Heart right ventricle (tissue), 16 donors: Measurements from ENCODE around the gene IGF2BP2. TPM values are rescaled to one million over a fixed set of nuclear protein-coding genes. Genes with fewer than 3 reads are reported as not detected.
"Not testable (repeated sequence)": the region's sequence is repeated elsewhere in the genome, so short reads cannot be mapped to it uniquely, and the experiment has no call there.

ENCODE experiments used
- ATAC-seq, 8 donors: fragments of 200-7000 bp; cut with Tn5 transposase; one replicate each; pipeline ENCODE4 v1.9.1; 2020; ENCODE audit warnings: mild to moderate bottlenecking in 8 of 8, moderate library complexity in 8 of 8, moderate number of reproducible peaks in 1 of 8
- DNase-seq, 2 donors: peaks; one replicate each; pipeline ENCODE4 v3.0.0-alpha.2; 2020
- H3K27ac ChIP-seq, 10 donors: fragments of 200-600 bp; sonication (generic) in 2 of 10; one replicate each; pipeline versions ENCODE4 v1.5.0 to v1.8.0; 2020 to 2022; ENCODE audit warnings: mild to moderate bottlenecking in 3 of 10
- H3K27me3 ChIP-seq, 7 donors: fragments of 200-600 bp; one replicate each; pipeline ENCODE4 v1.8.0; 2021 to 2022; ENCODE audit warnings: mild to moderate bottlenecking in 2 of 7
- H3K36me3 ChIP-seq, 9 donors: fragments of 200-600 bp; sonication (generic) in 1 of 9; one replicate each; pipeline versions ENCODE4 v1.5.0 to v1.8.0; 2020 to 2022; ENCODE audit warnings: mild to moderate bottlenecking in 2 of 9
- H3K4me1 ChIP-seq, 9 donors: fragments of 200-600 bp; sonication (generic) in 1 of 9; one replicate each; pipeline versions ENCODE4 v1.5.0 to v1.8.0; 2020 to 2022; ENCODE audit warnings: mild to moderate bottlenecking in 4 of 9
- H3K4me3 ChIP-seq, 10 donors: fragments of 200-600 bp; sonication (generic) in 2 of 10; one replicate each; pipeline versions ENCODE4 v1.5.0 to v1.8.0; 2020 to 2022; ENCODE audit warnings: mild to moderate bottlenecking in 7 of 10, moderate library complexity in 2 of 10
- H3K9me3 ChIP-seq, 11 donors: fragments of 200-600 bp in 10 of 11; sonication (generic) in 2 of 11; one replicate each; pipeline versions ENCODE4 v1.5.0 to v1.8.0; 2013 to 2022; ENCODE audit warnings: mild to moderate bottlenecking in 2 of 11, control low read depth in 1 of 11, moderate library complexity in 1 of 11
- WGBS, 2 donors: extraction: QIAGEN DNeasy Blood & Tissue Kit; methylation state at CpG; one replicate each; pipeline ENCODE4 v1.1.7; 2013; ENCODE audit warnings: inconsistent platforms in 1 of 2; 5-methylcytosine and 5-hydroxymethylcytosine counted together
- intact Hi-C, 10 donors: fragments of 100-400 bp; cut with DNase I; formaldehyde crosslinking; loops; one replicate each; pipeline versions ENCODE4 v1.11.1 to v1.14.2; 2022
- polyA plus RNA-seq, 2 donors: library from polyadenylated mRNA; stranded (reverse); fragments of 200-250 nt; gene quantifications; one replicate each; pipeline ENCODE4 v1.2.3, GENCODE V29; 2013
- total RNA-seq, 10 donors: library from RNA; stranded (reverse); fragmentation: NEBNext Ultra II Directional in 3 of 10; extraction: Animal tissue kit (Norgen Biotek cat#: 25700) in 3 of 10; gene quantifications; one replicate each; pipeline versions ENCODE4 v1.2.1 to v1.2.4, GENCODE V29; 2021 to 2023
- TF ChIP-seq, protein P1 (sequence below), 9 donors: fragments of 200-600 bp; sonication (generic) in 2 of 9; IDR thresholded peaks; one replicate each; pipeline versions ENCODE4 v1.5.0 to v1.8.0; 2021 to 2022; ENCODE audit warnings: antibody characterized with exemption in 9 of 9, mild to moderate bottlenecking in 5 of 9, moderate library complexity in 1 of 9
- donor health status: Arrhythmogenic right ventricular cardiomyopathy.
- donor health status: ischemic (EF 13 %, LVEDD 7.1; RV severe dilation, severe dysfunction).
- donor health status: healthy with polysubstance abuse.
- donor health status: DM: no; HTN: yes; CAD: no.
- donor health status: DM: no; HTN: no; CAD: no.
- donor health status: ischemic (EF 25% LVEDD 6.9; RV normal size, moderate dysfunction).
- donor health status: ischemic (EF 25% LVEDD 5.7; RV mildly dilated, moderate dysfunction).
- donor health status: healthy.
- donor health status: DM: yes; HTN: yes; CAD: no.
- donor health status: Ischemic cardiomyopathy.
- donor health status: ischemic (EF 35%, LVEDD 5.7; RV mildly dilated, moderate dysfunction).
- donor health status: nonischemic (EF 11% LVEDD 7.7; RV severe dilation, severe dysfunction).
- donor health status: DM: yes; HTN: yes; CAD: no.
- donor health status: PGD.
- donor health status: ischemic (EF 29% LVEDD 5.4; RV normal size, mild dysfunction).
- donor health status: nonischemic (EF 23%, LVEDD 6.1; RV moderate dilation, normal function).

Gene IGF2BP2
- total and polyA plus RNA-seq, 12 donors = 9.4 to 17.8 (median 15.4) TPM

DNA sequence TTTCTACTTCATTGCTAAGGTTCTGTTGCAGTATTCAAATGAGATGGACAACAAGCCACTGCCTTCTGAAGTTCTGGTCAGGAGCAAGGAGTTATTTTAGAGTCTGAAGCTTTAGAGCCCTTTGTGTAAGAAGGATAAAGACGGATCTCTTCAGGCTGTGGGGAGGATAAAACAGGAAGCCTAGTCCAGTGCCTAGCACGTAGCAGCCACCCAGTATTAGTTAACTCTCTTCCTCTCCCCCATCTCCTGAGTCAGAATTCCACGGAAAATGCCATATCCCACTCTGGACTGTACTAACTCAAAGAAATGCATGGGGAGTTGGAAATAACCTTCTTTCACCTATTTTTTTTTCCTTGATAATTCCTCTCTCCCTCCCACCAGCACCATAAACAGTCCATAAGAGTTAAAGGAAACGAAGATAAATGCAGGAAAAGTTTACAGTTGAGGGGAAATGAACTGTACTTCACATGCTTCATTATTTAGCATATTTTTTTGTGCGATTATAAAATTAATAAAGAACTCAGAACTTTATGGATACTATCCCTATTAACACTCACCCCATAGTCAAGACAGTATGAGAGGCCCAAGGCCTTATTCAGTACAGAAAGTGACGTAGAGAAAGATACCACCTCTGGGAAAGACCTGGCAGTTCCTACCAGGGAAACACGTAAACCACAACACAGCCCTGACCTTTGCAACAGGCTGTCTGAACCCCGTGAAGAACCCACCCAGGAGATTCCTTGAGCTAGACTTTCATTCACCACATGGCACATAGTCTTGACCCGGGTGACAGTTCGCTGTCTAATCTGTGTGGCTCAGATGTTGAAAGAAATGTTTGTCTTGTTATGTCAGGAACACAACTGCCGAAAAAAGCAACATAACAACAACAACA lies 9.2 kb downstream of the IGF2BP2 start:
- WGBS, 2 donors = 45 to 49% methylated on average over 11 of the region's 11 CpGs
- TF ChIP-seq, protein P1, sequence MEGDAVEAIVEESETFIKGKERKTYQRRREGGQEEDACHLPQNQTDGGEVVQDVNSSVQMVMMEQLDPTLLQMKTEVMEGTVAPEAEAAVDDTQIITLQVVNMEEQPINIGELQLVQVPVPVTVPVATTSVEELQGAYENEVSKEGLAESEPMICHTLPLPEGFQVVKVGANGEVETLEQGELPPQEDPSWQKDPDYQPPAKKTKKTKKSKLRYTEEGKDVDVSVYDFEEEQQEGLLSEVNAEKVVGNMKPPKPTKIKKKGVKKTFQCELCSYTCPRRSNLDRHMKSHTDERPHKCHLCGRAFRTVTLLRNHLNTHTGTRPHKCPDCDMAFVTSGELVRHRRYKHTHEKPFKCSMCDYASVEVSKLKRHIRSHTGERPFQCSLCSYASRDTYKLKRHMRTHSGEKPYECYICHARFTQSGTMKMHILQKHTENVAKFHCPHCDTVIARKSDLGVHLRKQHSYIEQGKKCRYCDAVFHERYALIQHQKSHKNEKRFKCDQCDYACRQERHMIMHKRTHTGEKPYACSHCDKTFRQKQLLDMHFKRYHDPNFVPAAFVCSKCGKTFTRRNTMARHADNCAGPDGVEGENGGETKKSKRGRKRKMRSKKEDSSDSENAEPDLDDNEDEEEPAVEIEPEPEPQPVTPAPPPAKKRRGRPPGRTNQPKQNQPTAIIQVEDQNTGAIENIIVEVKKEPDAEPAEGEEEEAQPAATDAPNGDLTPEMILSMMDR (IDR thresholded peaks at IDR 0.05) = no peak
- peaks cover 0 to 18% (median 0%) of the 10 kb centered on the region in 9 donors for H3K4me1 ChIP-seq
- H3K27me3 ChIP-seq = peaks cover 0 to 33% (median 10%) of the 10 kb centered on the region in 7 donors
- H3K4me3 ChIP-seq = no peak overlapping the region
- ATAC-seq = peak in 6 of 8 donors; percentile 58 to 87 (median 66)
- no peak overlapping the region for H3K27ac ChIP-seq
- DNase-seq = no peak
- intact Hi-C loops = no loop called here
- no peaks in the 10 kb centered on the region for H3K9me3 ChIP-seq
- no peaks in the 10 kb centered on the region for H3K36me3 ChIP-seq

DNA sequence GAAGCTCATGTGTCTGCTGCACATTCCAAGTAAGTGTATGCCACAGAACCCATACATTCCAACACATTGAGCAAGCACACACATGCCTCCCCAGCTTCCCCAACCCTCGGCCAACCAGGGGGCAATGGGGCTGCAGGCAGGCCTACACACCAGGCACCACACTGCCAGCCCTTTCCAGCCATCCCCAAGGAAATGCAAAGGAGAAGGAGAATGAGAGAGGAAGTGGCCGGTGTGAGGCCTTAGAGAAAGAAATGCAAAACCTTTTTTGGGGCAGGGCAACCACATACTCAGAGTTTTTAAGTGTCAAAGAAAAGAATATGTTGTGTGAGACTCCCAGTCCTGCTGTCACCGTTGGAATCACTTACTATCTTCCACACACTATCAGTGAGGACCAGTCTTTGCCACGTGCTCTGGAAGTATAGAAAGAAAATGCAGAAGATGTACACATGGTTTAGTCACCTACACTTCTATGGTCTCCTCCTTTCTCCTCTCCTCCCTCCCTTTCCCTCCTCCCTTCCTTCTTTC lies 11.1 kb downstream of the IGF2BP2 start:
- Histone ChIP-seq H3K9me3 (no peaks in the 10 kb centered on the region), H3K27ac (no peak overlapping the region), H3K4me3 (no peak overlapping the region), H3K4me1 (peaks cover 0 to 17% (median 0%) of the 10 kb centered on the region in 9 donors), H3K36me3 (no peaks in the 10 kb centered on the region), H3K27me3 (peaks cover 0 to 14% (median 6%) of the 10 kb centered on the region in 7 donors)
- DNase-seq (no peak), ATAC-seq (no peak)
- 48 to 56% methylated on average over 4 of the region's 4 CpGs for WGBS, 2 donors
- intact Hi-C loops = no loop called here
- TF ChIP-seq, protein P1 (IDR thresholded peaks at IDR 0.05) = no peak

- ATAC-seq (no peak), DNase-seq (no peak)
- H3K4me1 ChIP-seq = peaks cover 0 to 17% (median 0%) of the 10 kb centered on the region in 9 donors
- TF ChIP-seq, protein P1 (IDR thresholded peaks at IDR 0.05) = no peak
- no peak overlapping the region for H3K27ac ChIP-seq
- H3K4me3 ChIP-seq = no peak overlapping the region
- H3K36me3 ChIP-seq = no peaks in the 10 kb centered on the region
- no peaks in the 10 kb centered on the region for H3K9me3 ChIP-seq
- 82 to 88% methylated on average over 2 of the region's 2 CpGs for WGBS, 2 donors
- intact Hi-C loops = no loop called here
- H3K27me3 ChIP-seq = peaks cover 0 to 9% (median 2%) of the 10 kb centered on the region in 7 donors
Measured at GRCh38 chr3:185813205-185813604, 11.6 kb downstream of the IGF2BP2 start.

GRCh38 chr3:185807445-185808068 lies 17.3 kb downstream of the IGF2BP2 start:
- peaks cover 0 to 6% (median 0%) of the 10 kb centered on the region in 11 donors for H3K9me3 ChIP-seq
- WGBS, 2 donors = 92 to 95% methylated on average over 3 of the region's 3 CpGs
- peaks cover 0 to 4% (median 0%) of the 10 kb centered on the region in 9 donors for H3K4me1 ChIP-seq
- ATAC-seq (no peak), DNase-seq (no peak)
- H3K4me3 ChIP-seq = no peak overlapping the region
- no peak overlapping the region for H3K27ac ChIP-seq
- H3K27me3 ChIP-seq = no peaks in the 10 kb centered on the region
- TF ChIP-seq, protein P1 (IDR thresholded peaks at IDR 0.05) = no peak
- intact Hi-C loops = no loop called here
- H3K36me3 ChIP-seq = no peaks in the 10 kb centered on the region

- H3K4me1 ChIP-seq, intact Hi-C loops, H3K36me3 ChIP-seq, ATAC-seq, H3K27me3 ChIP-seq, H3K27ac ChIP-seq, H3K4me3 ChIP-seq, DNase-seq, H3K9me3 ChIP-seq: not testable (repeated sequence)
- WGBS, 2 donors = 92% methylated on average over 6 of the region's 6 CpGs
Measured at GRCh38 chr3:185798831-185799110, 26.1 kb downstream of the IGF2BP2 start.
